ENCODE measurements around the gene ATP5IF1.

The ATP5IF1 gene

DNA sequence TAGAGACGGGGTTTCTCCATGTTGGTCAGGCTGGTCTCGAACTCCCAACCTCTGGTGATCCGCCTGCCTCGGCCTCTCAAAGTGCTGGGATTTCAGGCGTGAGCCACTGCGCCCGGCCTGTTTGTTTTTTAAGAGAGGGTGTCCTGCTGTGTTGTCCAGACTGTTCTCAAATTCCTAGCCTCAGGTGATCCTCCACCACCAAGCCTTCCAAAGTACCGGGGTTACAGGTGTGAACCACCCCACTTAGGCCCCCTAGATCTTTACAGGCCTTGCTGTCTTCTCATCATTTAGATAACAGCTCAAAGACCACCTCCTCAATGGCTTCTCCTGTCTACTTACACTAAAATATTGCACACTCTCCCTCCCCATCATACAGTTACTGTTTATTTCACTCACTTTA is 29.7 kb downstream of the ATP5IF1 start:
- no peak overlapping the region for H3K4me3 ChIP-seq (replicated peaks; ENCODE audit: low read depth, low read length)
- TF ChIP-seq, protein P1, sequence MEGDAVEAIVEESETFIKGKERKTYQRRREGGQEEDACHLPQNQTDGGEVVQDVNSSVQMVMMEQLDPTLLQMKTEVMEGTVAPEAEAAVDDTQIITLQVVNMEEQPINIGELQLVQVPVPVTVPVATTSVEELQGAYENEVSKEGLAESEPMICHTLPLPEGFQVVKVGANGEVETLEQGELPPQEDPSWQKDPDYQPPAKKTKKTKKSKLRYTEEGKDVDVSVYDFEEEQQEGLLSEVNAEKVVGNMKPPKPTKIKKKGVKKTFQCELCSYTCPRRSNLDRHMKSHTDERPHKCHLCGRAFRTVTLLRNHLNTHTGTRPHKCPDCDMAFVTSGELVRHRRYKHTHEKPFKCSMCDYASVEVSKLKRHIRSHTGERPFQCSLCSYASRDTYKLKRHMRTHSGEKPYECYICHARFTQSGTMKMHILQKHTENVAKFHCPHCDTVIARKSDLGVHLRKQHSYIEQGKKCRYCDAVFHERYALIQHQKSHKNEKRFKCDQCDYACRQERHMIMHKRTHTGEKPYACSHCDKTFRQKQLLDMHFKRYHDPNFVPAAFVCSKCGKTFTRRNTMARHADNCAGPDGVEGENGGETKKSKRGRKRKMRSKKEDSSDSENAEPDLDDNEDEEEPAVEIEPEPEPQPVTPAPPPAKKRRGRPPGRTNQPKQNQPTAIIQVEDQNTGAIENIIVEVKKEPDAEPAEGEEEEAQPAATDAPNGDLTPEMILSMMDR (IDR thresholded peaks at IDR 0.05; ENCODE audit: low read depth, low read length, missing control alignments) = no peak
- no peak for DNase-seq (ENCODE audit: extremely low read depth, low read depth)

DNA sequence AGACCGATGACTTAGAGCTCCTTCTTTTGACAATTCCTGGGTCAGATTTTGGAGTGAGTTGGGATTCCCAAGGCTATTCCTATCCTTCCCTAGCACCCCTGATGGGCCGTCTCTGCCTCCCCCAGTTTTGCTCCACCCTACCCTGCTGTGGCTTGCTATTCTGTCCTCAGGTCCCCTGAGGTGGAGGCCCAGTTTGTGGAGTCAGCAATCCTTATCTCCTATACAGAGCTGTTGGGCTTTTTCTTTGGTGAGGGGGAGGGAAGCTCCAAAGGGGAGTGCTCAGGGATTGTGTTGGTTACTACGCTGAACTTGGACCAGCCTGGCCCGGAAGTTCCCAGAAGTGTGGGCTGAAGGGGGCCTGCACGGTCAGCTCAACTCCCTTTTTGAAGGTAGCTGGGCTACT is 31.0 kb downstream of the ATP5IF1 start:
- no peak overlapping the region for H3K4me3 ChIP-seq (replicated peaks; ENCODE audit: low read depth, low read length)
- TF ChIP-seq, protein P1 (IDR thresholded peaks at IDR 0.05; ENCODE audit: low read depth, low read length, missing control alignments) = no peak
- DNase-seq (ENCODE audit: extremely low read depth, low read depth) = no peak

DNA sequence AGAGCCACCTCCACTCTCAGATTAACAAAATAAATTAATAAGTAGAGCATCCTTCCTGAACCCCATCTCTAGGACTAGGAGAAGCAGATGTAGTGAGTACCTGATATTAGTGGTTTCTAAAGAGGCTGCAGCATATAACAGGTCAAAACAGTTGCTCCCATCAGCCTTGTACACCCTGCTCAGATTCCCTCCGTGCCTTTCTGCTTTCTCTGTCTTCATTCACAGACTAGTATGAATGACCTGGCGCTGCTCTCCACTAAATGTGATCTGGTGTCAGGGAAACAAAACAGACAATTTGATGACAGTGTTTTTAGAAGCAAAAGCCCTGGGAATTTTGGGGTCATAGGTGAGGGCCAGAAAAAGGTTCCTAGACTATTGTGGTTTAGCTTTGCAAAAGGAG is 31.7 kb downstream of the ATP5IF1 start:
- DNase-seq (ENCODE audit: extremely low read depth, low read depth) = no peak
- no peak overlapping the region for H3K4me3 ChIP-seq (replicated peaks; ENCODE audit: low read depth, low read length)
- TF ChIP-seq, protein P1 (IDR thresholded peaks at IDR 0.05; ENCODE audit: low read depth, low read length, missing control alignments) = no peak

DNA sequence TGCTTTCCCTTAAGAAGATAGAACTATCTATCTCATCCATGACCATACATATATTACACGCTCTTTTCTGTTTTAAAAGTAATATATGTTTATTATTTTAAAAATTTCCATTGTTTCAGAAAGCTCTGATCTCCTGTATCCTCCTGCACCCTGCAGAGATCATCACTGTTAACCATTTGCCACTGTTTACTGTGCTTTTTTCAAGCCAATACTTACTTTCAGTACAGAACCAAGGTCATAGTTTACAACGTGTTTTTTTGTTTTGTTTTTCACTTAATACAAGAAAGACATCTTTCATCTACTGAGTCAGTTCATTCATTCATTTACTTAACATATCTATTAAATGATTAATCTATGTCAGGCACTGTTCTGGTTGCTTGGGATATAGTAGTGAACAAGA is 33.6 kb downstream of the ATP5IF1 start:
- DNase-seq (ENCODE audit: extremely low read depth, low read depth) = no peak
- TF ChIP-seq, protein P1 (IDR thresholded peaks at IDR 0.05; ENCODE audit: low read depth, low read length, missing control alignments) = no peak
- no peak overlapping the region for H3K4me3 ChIP-seq (replicated peaks; ENCODE audit: low read depth, low read length)

DNA sequence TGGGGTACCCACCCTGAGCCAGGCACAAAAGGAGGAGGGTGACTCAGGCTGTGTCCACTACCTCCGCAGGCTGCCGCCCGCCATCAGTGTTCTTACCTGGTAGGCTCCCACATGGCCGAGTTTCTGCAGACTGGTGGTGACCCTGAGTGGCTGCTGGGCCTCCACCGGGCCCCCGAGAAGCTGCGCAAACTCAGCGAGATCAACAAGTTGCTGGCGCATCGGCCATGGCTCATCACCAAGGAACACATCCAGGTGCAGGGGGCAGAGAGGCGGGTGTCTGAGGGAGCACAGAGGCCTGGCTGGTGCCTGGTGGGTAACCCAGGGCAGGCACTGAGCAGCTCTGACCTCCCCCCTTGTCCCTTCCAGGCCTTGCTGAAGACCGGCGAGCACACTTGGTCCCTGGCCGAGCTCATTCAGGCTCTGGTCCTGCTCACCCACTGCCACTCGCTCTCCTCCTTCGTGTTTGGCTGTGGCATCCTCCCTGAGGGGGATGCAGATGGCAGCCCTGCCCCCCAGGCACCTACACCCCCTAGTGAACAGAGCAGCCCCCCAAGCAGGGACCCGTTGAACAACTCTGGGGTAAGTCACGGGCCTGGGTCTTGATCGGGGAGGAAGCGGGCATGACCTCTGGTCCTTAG is 36.4 kb downstream of the ATP5IF1 start:
- no peak overlapping the region for H3K4me3 ChIP-seq (replicated peaks; ENCODE audit: low read depth, low read length)
- TF ChIP-seq, protein P1 (IDR thresholded peaks at IDR 0.05; ENCODE audit: low read depth, low read length, missing control alignments) = no peak
- DNase-seq (ENCODE audit: extremely low read depth, low read depth) = no peak

DNA sequence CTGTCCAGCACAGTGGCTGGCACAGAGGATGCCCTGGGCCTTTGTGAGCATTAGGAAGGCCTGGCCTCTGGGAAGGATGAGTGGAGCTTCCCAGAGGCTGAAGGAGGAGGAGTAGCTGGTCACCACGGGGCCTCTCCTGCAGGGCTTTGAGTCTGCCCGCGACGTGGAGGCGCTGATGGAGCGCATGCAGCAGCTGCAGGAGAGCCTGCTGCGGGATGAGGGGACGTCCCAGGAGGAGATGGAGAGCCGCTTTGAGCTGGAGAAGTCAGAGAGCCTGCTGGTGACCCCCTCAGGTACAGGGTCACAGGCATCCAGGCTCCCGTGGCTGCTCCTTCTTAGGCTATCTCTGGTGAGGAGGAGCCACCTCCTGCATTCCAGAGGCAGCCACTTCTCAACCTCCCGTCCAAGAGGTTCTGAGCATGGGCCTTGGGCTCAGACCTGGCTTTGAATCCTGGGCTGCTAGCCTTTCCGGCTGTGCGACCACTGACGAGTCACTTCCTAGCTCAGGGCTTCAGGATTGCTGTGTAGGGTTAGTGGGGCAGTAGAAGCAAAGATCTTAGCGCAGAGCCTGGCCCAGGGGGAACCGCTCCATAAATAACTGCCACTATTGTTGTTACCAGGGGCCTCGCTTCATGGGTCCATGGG is 37.4 kb downstream of the ATP5IF1 start:
- H3K4me3 ChIP-seq (replicated peaks; ENCODE audit: low read depth, low read length) = no peak overlapping the region
- DNase-seq (ENCODE audit: extremely low read depth, low read depth) = no peak
- TF ChIP-seq, protein P1 (IDR thresholded peaks at IDR 0.05; ENCODE audit: low read depth, low read length, missing control alignments) = no peak

All from HFF-Myc (cell line).